GM19238 (cell line): ENCODE results near the gene IQCK.

Experiments used
- DNase-seq: peaks from one replicate; pipeline ENCODE4 v3.0.0; 2011; ENCODE audit warnings: low spot score; ENCODE audit not compliant: insufficient read length

IQCK gene

GRCh38 chr16:19835968-19836421, 117.9 kb downstream of the IQCK start:
- no peak for DNase-seq

DNA sequence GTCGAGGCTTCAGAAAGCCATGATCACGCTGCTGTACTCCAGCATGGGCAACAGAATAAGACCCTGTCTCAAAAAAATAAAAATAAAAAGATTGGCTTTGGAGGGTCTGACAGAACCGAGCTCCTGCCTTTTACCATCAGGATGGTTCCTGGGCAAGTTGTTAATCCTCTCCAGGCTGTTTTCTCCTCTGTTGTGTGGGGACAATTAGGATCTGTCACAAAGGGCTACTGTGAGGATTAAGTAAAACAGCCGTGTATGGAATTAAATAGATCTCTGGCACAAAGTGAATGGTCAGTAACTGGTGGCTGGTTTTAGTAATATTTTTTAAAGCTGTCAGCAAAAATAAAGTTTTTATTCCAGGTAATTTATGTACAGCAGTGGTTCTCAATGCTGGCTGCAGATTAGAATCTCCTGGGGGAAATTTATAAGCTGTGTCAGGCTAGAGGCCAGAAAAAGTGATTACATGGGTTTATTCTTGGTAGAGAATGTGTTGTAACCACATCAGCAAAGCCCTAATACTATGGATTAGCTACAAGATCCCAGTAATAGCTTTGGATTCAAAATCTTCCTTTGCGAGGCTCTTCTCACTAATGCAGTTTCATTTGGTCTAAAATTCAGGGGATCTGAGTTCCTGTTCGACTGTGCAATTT, 119.4 kb downstream of the IQCK start:
- DNase-seq: no peak

DNA sequence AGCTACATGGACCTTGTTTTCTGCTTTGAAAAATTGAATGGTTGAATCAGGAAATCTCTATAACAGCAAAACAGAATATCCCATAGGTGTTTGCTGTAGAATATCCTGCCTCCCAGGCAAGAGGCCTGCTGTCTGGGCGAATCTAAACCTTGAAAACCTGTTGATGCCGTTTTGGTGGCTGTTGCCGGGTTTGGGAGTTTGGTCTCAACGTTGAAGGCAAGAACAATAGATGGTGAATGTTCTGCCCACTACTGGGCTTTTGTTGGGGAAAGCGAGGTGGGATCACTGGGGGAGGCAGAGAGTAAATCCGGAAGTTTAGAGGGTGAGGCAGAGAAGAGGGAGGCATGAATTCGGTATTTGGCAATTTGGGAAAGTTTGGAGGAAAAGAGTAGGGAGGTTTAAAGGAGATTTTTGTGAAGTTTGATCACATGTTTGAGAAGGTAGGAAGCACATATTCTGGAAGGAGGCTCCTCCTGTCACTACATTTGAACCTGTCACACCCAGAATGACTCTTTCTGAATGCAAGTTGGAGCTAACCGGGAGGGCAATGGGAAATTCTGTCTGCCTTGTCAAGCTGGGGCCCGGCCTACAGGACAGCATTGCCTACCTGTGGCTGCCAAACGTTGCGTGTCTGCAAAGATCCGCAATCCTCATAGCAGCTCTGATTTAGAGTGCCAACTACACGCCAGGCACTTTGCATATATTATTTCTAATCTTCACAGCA, 120.1 kb downstream of the IQCK start:
- no peak for DNase-seq

DNA sequence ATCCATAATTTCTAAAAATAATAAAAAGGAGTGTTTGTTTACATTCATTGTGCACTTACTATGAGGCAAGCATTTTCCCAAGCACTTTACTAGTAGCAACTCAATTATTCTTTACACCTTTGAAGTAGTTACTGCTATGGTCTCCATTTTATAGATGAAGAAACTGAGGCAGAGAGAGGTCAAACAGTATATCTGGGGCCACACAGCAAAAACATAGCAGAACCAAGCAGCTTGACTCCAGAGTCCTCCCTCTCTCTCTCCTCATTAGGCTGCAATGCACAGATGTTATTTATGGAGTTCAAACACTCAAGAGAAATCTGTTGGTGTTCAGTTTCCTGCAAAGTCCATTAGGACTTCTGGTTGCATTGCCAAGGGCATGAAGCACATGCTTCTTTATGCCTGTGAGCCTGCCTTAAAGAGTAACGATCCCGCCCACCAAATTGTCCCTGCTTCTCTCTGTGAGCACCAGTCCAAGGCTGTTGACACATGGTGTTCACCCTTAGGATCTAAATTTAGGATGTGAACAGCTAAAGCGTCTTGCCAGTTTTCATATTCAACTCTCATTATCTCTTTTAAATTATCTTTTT, 122.5 kb downstream of the IQCK start:
- no peak for DNase-seq

- no peak for DNase-seq
Observed at GRCh38 chr16:19841184-19841583, 123.1 kb downstream of the IQCK start.

DNA sequence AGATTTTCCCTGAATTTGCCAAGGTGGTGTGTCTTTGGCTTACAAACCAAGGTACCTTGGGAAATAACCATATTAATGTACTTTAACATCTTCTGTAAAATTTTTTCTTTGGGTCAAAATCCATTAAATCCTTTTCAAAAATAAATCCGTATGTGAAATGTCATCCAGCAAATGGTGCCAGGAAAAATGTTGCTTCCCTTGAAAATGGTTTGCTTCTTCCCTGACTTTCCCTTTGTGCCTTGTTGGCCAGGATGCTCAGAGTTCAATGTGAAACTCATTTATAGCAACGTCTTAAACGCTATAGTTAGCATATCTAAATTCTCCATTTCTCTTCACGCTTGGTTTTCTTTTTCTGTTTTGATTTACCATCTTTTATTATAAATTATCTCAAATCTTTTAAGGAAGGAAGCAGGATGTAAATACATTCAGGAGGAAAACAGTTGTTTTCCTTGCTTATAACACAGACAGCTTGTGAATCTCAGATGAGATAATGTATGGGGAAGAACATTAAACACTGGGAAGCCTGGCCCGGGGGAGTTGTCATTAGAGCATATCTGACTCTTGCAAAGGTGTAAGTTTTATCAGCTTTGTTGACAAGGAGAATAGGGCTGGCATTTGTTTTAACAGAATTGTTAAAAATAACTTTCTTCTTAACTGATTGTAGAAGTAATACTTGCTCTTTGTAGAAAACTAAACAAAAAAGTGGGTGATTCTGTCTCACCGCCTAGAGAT, 124.5 kb downstream of the IQCK start:
- DNase-seq: no peak

GRCh38 chr16:19843371-19843770, 125.3 kb downstream of the IQCK start:
- no peak for DNase-seq

DNA sequence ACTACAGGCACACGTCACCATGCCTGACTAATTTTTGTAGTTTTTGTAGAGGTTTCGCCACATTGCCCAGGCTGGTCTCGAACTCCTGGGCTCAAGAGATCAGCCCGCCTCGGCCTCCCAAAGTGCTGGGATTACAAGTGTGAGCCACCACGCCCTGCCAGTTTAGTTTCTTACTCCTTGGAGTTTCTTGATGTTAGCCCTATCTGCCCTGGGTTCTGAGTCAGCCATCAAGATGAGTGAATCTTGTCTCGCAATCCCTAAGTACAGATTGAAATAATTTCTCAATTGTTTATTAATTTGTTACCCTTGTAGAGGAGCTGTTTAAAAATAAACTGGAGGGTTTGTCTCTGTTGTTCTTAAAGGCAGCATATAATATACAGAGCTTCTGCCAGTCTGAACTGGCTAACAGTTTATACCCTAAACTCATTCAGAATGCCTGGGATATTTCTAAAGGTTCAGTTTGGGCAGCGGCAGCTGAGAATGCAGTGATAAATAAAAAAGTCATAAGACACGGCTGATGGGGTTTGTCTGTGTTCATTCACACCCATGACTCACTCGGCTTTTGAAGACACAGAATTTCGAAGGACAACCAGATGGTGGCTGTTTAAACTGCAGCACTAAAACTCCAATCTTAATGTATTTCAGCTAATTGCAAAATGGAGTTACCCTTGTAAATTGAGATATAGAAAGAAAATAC, 127.0 kb downstream of the IQCK start:
- no peak for DNase-seq

- DNase-seq: no peak
Observed at GRCh38 chr16:19846436-19846835, 128.4 kb downstream of the IQCK start.

GRCh38 chr16:19848756-19849155, 130.7 kb downstream of the IQCK start:
- DNase-seq: no peak

DNA sequence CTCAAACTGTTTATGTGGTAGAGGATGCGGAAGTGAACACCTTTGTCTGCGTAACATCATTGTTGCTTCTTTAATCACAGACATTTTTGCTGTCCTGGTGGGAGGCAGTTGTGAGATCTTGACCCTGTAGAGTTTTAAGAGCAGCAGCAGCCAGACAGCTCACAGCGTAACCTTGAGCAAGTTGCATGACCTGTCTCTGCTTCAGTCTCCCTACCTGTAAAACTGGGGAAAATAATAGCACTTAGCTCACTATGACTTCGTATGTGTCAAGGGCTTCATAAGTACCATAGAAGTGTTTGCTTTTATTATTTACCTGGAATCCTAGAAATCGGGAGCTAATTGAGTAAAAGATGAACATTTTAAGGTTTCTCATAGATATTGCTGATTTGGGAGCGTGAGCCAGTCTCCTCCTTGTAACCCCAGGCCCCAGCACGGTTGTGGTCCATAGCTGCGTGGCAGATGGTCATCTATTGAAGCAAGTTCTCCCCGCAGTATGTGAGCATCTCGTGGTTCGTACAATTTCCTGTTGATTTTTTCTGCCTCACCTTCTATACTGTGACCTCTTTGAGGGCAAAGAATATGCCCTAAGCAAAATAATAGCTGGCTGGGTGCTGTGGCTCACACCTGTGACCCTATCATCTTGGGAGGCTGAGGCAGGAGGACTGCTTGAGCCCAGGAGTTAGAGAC, 132.2 kb downstream of the IQCK start:
- DNase-seq: no peak

DNA sequence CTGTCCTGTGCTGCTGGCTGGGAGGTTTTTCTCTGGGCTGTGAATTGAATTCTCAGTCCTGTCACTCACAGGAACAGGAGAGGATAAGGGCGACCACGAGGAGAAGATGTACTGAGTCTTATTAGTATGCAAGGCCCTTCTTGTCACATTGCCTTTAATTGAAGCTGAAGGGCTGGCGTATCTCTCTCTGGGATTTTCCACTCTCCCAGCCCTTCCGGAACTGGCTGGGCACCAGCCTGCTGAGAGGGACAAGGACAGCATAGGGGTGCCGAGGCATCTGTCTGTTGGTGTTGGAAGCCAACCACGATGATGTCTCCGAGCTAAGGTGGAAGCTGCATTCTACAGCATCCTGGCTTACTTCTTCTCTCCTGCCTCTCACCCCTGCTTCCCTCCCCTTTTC, 133.4 kb downstream of the IQCK start:
- no peak for DNase-seq

DNA sequence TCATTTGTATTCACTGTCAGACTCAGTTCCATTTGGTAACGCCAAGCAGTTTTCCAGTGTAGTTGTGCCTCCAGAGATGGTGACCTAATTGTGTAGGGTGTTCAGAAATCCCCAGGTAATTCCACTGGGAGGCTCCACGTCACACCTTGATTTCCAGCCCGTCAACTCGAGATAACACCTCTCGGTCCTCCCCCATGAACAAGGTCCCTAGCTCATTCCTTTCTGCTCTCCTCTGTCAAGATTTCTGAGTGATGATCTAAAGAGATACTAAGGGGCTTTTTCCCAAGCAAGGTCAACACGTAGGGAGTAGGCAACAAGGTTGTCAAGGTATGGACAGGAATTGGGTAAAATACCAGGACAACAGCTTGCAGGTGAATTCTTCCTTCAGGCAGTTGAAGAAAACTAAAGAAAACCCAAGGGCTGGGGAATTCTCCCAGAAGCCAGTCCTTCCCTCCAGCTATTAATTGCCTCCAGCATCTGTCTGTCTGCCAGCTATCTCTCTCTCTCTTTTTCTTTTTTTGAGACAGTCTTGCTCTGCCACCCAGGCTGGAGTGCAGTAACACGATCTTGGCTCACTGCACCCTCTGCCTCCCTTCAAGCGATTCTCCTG, 135.2 kb downstream of the IQCK start:
- no peak for DNase-seq

GRCh38 chr16:19853742-19854542, 135.9 kb downstream of the IQCK start:
- DNase-seq: no peak

DNA sequence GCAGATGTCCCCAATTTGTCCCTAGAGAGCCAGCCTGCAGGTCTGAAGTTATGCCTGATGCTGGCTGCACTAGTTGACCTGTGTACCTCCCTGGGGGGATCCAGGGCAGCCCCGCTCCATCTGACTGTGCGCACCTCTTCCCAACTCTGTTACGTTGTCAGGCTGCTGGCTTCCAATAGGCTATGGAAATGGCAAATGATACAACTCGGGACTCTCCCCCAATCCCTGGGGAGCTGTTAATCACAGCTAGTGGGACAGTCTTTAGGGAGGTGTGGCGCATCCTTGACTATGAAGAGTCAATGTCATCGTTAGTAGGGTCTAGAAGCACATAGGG, 136.4 kb downstream of the IQCK start:
- no peak for DNase-seq

DNA sequence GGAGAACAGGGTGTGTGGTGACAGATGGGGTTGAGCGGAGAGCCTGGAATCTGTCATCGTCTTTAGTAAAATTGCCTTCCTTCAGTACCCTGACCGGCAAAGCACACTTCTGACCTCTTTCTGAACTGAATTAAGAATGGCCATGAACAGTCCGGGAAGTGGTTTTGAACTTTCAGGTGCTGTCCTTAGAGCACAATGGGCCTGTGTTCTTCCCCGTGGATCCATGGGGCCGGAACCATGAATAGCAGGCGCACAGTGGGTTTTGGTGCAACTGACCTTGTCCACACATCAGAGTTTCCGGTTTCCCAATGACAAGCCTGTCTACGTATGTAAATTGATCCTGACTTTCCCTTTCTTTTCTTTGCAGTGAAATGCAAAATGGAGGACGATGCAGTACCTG, 138.0 kb downstream of the IQCK start:
- no peak for DNase-seq

DNA sequence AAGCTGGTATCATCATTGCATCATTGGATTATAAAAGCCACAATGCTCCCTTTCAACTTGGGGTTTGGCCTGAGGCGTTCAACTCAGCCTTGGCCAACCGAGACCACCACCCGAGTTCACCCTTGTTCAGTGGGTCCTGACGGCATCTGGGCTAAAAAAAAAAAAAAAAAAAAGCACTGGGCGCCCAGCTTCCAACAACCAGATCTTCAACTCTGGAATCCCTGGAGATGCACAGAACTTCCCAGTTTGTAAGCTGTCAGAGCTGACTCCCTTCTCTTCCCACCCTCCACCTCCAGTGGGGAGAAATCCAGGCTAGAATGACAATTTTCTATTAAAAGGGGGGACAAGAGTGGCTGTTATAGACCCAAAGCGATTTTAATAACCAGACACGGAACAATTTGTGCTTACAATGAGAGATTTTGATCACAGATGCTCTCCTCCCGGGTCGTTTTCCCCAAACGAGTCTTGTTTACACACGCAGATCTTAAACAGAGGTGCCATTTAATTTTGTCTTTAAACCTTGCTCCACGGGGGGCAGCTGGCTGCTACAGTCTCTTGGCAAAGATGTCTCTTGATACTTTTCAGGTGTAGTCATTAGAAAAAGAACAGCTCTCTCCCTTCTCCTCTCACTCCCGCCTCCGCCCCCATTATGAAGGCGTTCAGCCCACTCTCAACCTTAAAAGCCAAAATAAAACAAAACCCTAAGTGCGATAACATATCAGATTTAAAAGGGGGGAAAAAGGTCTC, 139.7 kb downstream of the IQCK start:
- no peak for DNase-seq

- no peak for DNase-seq
Observed at GRCh38 chr16:19858340-19859018, 140.4 kb downstream of the IQCK start.

DNA sequence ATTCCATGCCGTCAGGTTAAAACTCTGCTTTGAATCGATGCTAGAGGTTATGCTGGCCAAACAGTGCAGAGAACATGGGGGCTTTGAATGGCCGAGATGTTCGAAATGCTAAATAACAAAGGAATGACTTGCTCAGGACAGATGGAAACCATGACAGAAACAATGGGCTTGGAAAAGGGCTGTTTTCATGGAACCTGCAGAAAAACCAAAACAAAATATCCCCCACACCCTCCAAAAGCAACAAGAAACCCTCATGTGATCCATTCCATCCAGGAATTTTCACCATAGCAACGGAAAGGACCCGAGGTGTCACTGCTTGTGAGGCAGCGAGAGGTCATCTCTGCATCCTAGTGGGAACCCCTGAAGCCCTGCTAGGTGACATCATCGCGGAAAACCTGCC, 141.1 kb downstream of the IQCK start:
- no peak for DNase-seq
